SK-N-SH (cell line): ENCODE data around the gene TMEM213.

ENCODE experiments used
- CTCF ChIP-seq: fragments of 200-600 bp; sonication (generic); IDR thresholded peaks from 2 replicates; pipeline ENCODE4 v1.6.1; 2017; ENCODE audit warnings: antibody characterized with exemption, mild to moderate bottlenecking, moderate library complexity
- ELF1 ChIP-seq: IDR thresholded peaks from 2 replicates; pipeline ENCODE4 v1.4.0; 2012
- EP300 ChIP-seq, 2 experiments: IDR thresholded peaks; 2 replicates each; pipeline versions ENCODE4 v1.4.0 to v1.6.1; 2012; ENCODE audit warnings: borderline replicate concordance in 1 of 2, low read depth in 1 of 2, low read length in 1 of 2
- EZH2phosphoT487 ChIP-seq: fragments of 200-600 bp; sonication (generic); IDR thresholded peaks from 2 replicates; pipeline ENCODE4 v1.6.1; 2017; ENCODE audit warnings: low read depth, mixed run types, mild to moderate bottlenecking, antibody characterized with exemption, moderate library complexity, borderline replicate concordance
- RAD21 ChIP-seq: IDR thresholded peaks from 2 replicates; pipeline ENCODE4 v1.6.1; 2012; ENCODE audit warnings: mild to moderate bottlenecking, low read length
- YY1 ChIP-seq: IDR thresholded peaks from 2 replicates; pipeline ENCODE4 v1.4.0; 2012; ENCODE audit warnings: low read depth, mild to moderate bottlenecking
- TF ChIP-seq, protein P1 (sequence below): IDR thresholded peaks from 2 replicates; pipeline ENCODE4 v1.6.1; 2012; ENCODE audit warnings: mild to moderate bottlenecking, low read depth, low read length, moderate library complexity
- TF ChIP-seq, protein P2 (sequence below): fragments of 150-350 bp; IDR thresholded peaks from 2 replicates; pipeline ENCODE4 v1.6.1; 2017; ENCODE audit warnings: antibody characterized with exemption, low read length, low read depth, borderline replicate concordance

DNA sequence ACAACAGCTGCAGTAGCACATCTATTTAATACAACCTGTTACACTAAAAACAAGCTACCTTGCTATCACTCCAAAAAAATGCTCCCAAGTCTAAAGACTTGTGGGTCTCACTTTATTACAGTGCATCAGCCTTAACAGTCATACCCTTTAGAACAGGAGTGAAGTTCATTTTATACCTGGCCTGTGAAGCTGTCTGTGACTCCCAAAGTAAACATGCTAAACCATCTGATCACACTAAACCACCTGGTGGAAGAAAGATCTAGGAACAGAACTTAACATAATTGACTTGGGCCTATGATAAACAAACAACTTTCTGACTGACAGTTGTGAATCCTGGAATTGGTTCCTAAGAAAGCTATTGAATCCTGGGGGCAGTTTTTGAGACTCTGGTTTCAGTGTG is 81.1 kb downstream of the TMEM213 start:
- no peak for TF ChIP-seq CTCF
- TF ChIP-seq YY1: no peak
- TF ChIP-seq EP300 (IDR thresholded peaks at IDR 0.05; ENCODE audit: borderline replicate concordance in 1 of 2, low read depth in 1 of 2, low read length in 1 of 2): no peak
- TF ChIP-seq ELF1: no peak
- TF ChIP-seq, protein P1, sequence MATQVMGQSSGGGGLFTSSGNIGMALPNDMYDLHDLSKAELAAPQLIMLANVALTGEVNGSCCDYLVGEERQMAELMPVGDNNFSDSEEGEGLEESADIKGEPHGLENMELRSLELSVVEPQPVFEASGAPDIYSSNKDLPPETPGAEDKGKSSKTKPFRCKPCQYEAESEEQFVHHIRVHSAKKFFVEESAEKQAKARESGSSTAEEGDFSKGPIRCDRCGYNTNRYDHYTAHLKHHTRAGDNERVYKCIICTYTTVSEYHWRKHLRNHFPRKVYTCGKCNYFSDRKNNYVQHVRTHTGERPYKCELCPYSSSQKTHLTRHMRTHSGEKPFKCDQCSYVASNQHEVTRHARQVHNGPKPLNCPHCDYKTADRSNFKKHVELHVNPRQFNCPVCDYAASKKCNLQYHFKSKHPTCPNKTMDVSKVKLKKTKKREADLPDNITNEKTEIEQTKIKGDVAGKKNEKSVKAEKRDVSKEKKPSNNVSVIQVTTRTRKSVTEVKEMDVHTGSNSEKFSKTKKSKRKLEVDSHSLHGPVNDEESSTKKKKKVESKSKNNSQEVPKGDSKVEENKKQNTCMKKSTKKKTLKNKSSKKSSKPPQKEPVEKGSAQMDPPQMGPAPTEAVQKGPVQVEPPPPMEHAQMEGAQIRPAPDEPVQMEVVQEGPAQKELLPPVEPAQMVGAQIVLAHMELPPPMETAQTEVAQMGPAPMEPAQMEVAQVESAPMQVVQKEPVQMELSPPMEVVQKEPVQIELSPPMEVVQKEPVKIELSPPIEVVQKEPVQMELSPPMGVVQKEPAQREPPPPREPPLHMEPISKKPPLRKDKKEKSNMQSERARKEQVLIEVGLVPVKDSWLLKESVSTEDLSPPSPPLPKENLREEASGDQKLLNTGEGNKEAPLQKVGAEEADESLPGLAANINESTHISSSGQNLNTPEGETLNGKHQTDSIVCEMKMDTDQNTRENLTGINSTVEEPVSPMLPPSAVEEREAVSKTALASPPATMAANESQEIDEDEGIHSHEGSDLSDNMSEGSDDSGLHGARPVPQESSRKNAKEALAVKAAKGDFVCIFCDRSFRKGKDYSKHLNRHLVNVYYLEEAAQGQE: no peak
- TF ChIP-seq, protein P2, sequence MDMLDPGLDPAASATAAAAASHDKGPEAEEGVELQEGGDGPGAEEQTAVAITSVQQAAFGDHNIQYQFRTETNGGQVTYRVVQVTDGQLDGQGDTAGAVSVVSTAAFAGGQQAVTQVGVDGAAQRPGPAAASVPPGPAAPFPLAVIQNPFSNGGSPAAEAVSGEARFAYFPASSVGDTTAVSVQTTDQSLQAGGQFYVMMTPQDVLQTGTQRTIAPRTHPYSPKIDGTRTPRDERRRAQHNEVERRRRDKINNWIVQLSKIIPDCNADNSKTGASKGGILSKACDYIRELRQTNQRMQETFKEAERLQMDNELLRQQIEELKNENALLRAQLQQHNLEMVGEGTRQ: no peak
- no peak for TF ChIP-seq EZH2phosphoT487
- no peak for TF ChIP-seq RAD21
